PC-9 (cell line): ENCODE measurements around the gene TOM1L2. TPM values are rescaled to one million over a fixed set of nuclear protein-coding genes. Genes with fewer than 3 reads are reported as not detected.

Experiments used
- BruUV-seq: library from RNA; stranded (reverse); fragments of 400-500 nt; replicated peaks from 2 replicates; lab custom pipeline; 2021; lab: Mats Ljungman, UMichigan
- CTCF ChIA-PET: fragments of 300-600 bp; sonication (Branson Sonifier 250); formaldehyde crosslinking; loops from one replicate; lab custom pipeline; 2022; ENCODE audit warnings: antibody characterized with exemption; lab: Charles Lee
- POLR2A ChIA-PET: fragments of 300-600 bp; sonication (Branson Sonifier 250); formaldehyde crosslinking; loops from one replicate; lab custom pipeline; 2022; ENCODE audit warnings: antibody characterized with exemption; ENCODE audit not compliant: unreplicated experiment; lab: Charles Lee
- DNase-seq, 2 experiments: peaks; one replicate each; pipeline versions ENCODE4 v3.0.0 to v3.0.0-alpha.2; 2015 to 2022; ENCODE audit warnings: mixed read lengths in 1 of 2
- H2AFZ ChIP-seq: fragments of 200-600 bp; sonication (generic); 2 replicates; pipeline ENCODE4 v1.8.1; 2017; ENCODE audit warnings: antibody characterized with exemption
- H3F3A ChIP-seq: fragments of 200-600 bp; sonication (generic); 2 replicates; pipeline ENCODE4 v1.8.1; 2017; ENCODE audit warnings: antibody characterized with exemption, mild to moderate bottlenecking, low read depth; ENCODE audit not compliant: insufficient read depth
- H3K27ac ChIP-seq: fragments of 200-600 bp; sonication (generic); 2 replicates; pipeline ENCODE4 v1.6.1; 2016; ENCODE audit warnings: mixed run types
- H3K27me3 ChIP-seq: fragments of 200-600 bp; sonication (generic); 2 replicates; pipeline ENCODE4 v1.6.1; 2016; ENCODE audit warnings: low read depth, mixed run types; ENCODE audit not compliant: insufficient read depth
- H3K36me3 ChIP-seq: fragments of 200-600 bp; sonication (generic); 2 replicates; pipeline ENCODE4 v1.6.1; 2016; ENCODE audit warnings: low read depth, mixed run types
- H3K4me1 ChIP-seq: fragments of 200-600 bp; sonication (generic); replicated peaks from 2 replicates; pipeline ENCODE4 v1.6.1; 2016; ENCODE audit warnings: mixed run types; ENCODE audit not compliant: insufficient read depth
- H3K4me2 ChIP-seq: fragments of 200-600 bp; sonication (generic); 2 replicates; pipeline ENCODE4 v1.6.1; 2017; ENCODE audit warnings: mixed run types
- H3K4me3 ChIP-seq: fragments of 200-600 bp; sonication (generic); 2 replicates; pipeline ENCODE4 v1.6.1; 2016; ENCODE audit warnings: mixed run types
- H3K79me2 ChIP-seq: fragments of 200-600 bp; sonication (generic); 2 replicates; pipeline ENCODE4 v1.6.1; 2017; ENCODE audit warnings: low read depth, mixed run types
- H3K9me2 ChIP-seq: fragments of 200-600 bp; sonication (generic); 2 replicates; pipeline ENCODE4 v1.8.1; 2017; ENCODE audit warnings: mild to moderate bottlenecking; ENCODE audit not compliant: insufficient read depth
- H3K9me3 ChIP-seq: fragments of 200-600 bp; sonication (generic); 2 replicates; pipeline ENCODE4 v1.8.1; 2016; ENCODE audit warnings: low read depth; ENCODE audit not compliant: insufficient read depth
- H4K20me1 ChIP-seq: fragments of 200-600 bp; sonication (generic); 2 replicates; pipeline ENCODE4 v1.8.1; 2017; ENCODE audit not compliant: insufficient read depth
- CTCF ChIP-seq: fragments of 200-600 bp; sonication (generic); conservative IDR thresholded peaks from 2 replicates; pipeline ENCODE4 v1.6.1; 2017; ENCODE audit warnings: mixed run types, antibody characterized with exemption, mild to moderate bottlenecking, moderate library complexity
- EZH2 ChIP-seq: fragments of 200-600 bp; sonication (generic); IDR thresholded peaks from 2 replicates; pipeline ENCODE4 v1.8.0; 2017; ENCODE audit warnings: antibody characterized with exemption, low read depth
- intact Hi-C: fragments of 100-400 bp; cut with micrococcal nuclease; formaldehyde crosslinking; loops from one replicate; pipeline ENCODE4 v1.10.0; 2022; ENCODE audit not compliant: unreplicated experiment
- total RNA-seq: library from RNA; stranded (reverse); gene quantifications from 2 replicates; pipeline ENCODE4 v1.2.3, GENCODE V29; 2021

TOM1L2 gene
- total RNA-seq, 1 experiment from 2014 or later, result 68.5 TPM

GRCh38 chr17:17844079-17844478 lies 128.1 kb downstream of the TOM1L2 start:
- CTCF ChIA-PET, result no interaction called here
- peaks cover 42% of the 10 kb centered on the region for H3F3A ChIP-seq
- no TSS peak for BruUV-seq
- H3K4me1 ChIP-seq, result peaks cover 40% of the 10 kb centered on the region
- no peaks in the 10 kb centered on the region for H4K20me1 ChIP-seq
- no peak overlapping the region for H3K4me2 ChIP-seq
- no peaks in the 10 kb centered on the region for H3K36me3 ChIP-seq
- H3K4me3 ChIP-seq, result no peak overlapping the region
- H3K9me3 ChIP-seq, result no peaks in the 10 kb centered on the region
- no peaks in the 10 kb centered on the region for H3K9me2 ChIP-seq
- TF ChIP-seq EZH2, result no peak
- no peak for TF ChIP-seq CTCF
- 0 out of 2 replicates have a peak, but pooled peaks cover under 1% of the 10 kb centered on the region for H3K79me2 ChIP-seq
- H3K27ac ChIP-seq, result no peak overlapping the region
- H3K27me3 ChIP-seq, result no peaks in the 10 kb centered on the region
- DNase-seq, result no peak
- intact Hi-C loops, result no loop called here
- POLR2A ChIA-PET, result no interaction called here
- H2AFZ ChIP-seq, result no peak overlapping the region

DNA sequence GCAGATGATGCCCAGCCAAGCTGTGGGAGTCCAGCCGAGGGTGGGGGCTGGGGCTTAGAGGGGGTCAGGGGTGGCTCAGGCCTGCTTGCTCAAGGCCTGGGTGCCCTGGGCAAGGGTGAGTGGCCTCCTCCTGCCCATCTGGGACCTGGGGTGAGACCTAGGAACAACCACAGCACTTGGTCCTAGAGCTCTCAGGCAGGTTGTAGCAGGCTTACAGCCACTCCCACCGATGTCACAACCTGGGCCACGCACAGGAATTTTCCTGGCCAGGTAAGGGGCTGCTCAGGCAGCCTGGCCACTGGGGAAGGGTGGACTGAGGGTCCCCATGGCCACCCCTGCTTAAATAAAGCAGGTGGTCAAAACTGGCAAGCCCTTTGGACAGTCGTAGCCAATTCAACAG lies 129.1 kb downstream of the TOM1L2 start:
- no peak overlapping the region for H3K4me3 ChIP-seq
- H3K9me3 ChIP-seq, result no peaks in the 10 kb centered on the region
- intact Hi-C loops, result no loop called here
- ChIA-PET CTCF (interaction anchor here (0.6 kb wide), 1 partner anchor 130 kb away, joined by 5 read pairs; the partner anchor contains the start of gene DRC3), POLR2A (interaction anchor here (0.5 kb wide), 1 partner anchor 150 kb away, joined by 4 read pairs; no protein-coding TSS in a partner anchor)
- no peaks in the 10 kb centered on the region for H3K9me2 ChIP-seq
- peaks cover 52% of the 10 kb centered on the region for H3F3A ChIP-seq
- no peaks in the 10 kb centered on the region for H3K27me3 ChIP-seq
- H2AFZ ChIP-seq, result no peak overlapping the region
- no TSS peak for BruUV-seq
- H3K4me1 ChIP-seq, result peaks cover 50% of the 10 kb centered on the region
- H3K79me2 ChIP-seq, result 0 out of 2 replicates have a peak, but pooled peaks cover 3% of the 10 kb centered on the region
- H3K27ac ChIP-seq, result no peak overlapping the region
- TF ChIP-seq CTCF (no peak), EZH2 (no peak)
- H4K20me1 ChIP-seq, result no peaks in the 10 kb centered on the region
- H3K4me2 ChIP-seq, result no peak overlapping the region; the same call in 1 of the 2 replicates
- no peaks in the 10 kb centered on the region for H3K36me3 ChIP-seq
- no peak for DNase-seq

DNA sequence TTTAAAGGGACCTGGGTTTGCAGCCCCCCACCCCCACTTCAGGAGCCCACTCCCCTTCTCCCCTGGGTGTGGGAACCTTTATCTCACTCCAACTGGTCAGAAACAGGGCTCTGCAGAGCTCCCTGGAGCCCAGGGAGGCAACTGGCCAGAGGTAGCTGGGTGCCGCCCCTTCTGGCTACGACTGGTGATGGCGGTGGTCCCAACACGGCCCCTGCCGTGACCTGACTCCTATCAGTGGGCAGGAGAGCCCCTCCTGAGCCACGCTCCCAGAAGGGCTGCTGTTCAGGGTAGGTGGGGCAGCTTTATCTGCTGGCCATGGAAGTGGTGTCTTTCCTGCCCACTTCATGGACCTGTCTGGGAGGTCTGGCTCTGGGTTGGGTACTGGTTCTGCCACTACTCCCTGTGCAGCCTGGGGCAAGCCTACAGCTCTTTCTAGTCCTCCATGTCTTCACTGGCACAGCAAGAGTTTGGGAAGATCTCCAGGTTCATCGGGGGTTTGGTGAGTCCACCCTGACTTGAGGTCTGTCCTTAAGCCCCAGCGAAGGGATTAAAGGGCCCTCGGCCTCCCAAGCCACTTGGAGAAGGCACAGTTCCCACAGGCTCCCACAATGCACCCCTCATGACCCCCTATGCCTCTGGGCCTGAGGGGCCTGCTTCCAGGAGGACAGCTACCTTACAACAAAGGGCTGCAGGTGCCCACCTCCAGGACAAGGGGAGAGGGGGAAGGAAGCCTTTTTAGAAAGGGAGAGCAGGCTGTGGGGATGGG lies 129.9 kb downstream of the TOM1L2 start:
- POLR2A ChIA-PET, result interaction anchor here (0.5 to 0.6 kb wide), 2 partner anchors 150 to 183 kb away, joined by 4 to 5 read pairs; no protein-coding TSS in a partner anchor
- BruUV-seq, result no TSS peak
- Histone ChIP-seq H3K27ac (peak overlapping the region; percentile 99), H3F3A (peaks cover 60% of the 10 kb centered on the region), H2AFZ (no peak overlapping the region), H3K9me2 (no peaks in the 10 kb centered on the region), H3K79me2 (peaks cover 10% of the 10 kb centered on the region), H3K4me1 (peaks cover 58% of the 10 kb centered on the region), H3K9me3 (no peaks in the 10 kb centered on the region), H3K36me3 (no peaks in the 10 kb centered on the region), H3K27me3 (no peaks in the 10 kb centered on the region), H4K20me1 (no peaks in the 10 kb centered on the region), H3K4me3 (no peak overlapping the region), H3K4me2 (peak overlapping the region; percentile 94)
- DNase-seq, result no peak
- intact Hi-C loops, result no loop called here
- TF ChIP-seq CTCF (no peak), EZH2 (no peak)
- CTCF ChIA-PET, result interaction anchor here (0.6 to 2.1 kb wide), 3 partner anchors 43 to 242 kb away, joined by 7 to 11 read pairs (median 8); no protein-coding TSS in a partner anchor
